ENCODE measurements around the gene IGLL1. TPM values are rescaled to one million over a fixed set of nuclear protein-coding genes. Genes with fewer than 3 reads are reported as not detected.

Gene IGLL1
- total RNA-seq, 6 donors from 2014 or later, result not detected

GRCh38 chr22:23530106-23530505, 50.0 kb downstream of the IGLL1 start:
- DNase-seq, result no peak
- Histone ChIP-seq H3K4me3 (no peak overlapping the region), H3K27me3 (no peaks in the 10 kb centered on the region), H3K9me3 (no peaks in the 10 kb centered on the region), H3K36me3 (no peaks in the 10 kb centered on the region), H3K4me1 (peaks cover 9 to 24% (median 17%) of the 10 kb centered on the region in 4 donors), H3K27ac (no peak overlapping the region)
- no peak for ATAC-seq (ENCODE audit: low FRiP score in 2 of 2)
- TF ChIP-seq, protein P1, sequence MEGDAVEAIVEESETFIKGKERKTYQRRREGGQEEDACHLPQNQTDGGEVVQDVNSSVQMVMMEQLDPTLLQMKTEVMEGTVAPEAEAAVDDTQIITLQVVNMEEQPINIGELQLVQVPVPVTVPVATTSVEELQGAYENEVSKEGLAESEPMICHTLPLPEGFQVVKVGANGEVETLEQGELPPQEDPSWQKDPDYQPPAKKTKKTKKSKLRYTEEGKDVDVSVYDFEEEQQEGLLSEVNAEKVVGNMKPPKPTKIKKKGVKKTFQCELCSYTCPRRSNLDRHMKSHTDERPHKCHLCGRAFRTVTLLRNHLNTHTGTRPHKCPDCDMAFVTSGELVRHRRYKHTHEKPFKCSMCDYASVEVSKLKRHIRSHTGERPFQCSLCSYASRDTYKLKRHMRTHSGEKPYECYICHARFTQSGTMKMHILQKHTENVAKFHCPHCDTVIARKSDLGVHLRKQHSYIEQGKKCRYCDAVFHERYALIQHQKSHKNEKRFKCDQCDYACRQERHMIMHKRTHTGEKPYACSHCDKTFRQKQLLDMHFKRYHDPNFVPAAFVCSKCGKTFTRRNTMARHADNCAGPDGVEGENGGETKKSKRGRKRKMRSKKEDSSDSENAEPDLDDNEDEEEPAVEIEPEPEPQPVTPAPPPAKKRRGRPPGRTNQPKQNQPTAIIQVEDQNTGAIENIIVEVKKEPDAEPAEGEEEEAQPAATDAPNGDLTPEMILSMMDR (IDR thresholded peaks at IDR 0.05), result no peak
- TF ChIP-seq POLR2AphosphoS5 (IDR thresholded peaks at IDR 0.05), result no peak
- TF ChIP-seq EP300 (IDR thresholded peaks at IDR 0.05), result no peak
- TF ChIP-seq POLR2A (IDR thresholded peaks at IDR 0.05), result no peak
- 81 to 100% methylated on average over 2 of the region's 2 CpGs for WGBS, 2 donors

DNA sequence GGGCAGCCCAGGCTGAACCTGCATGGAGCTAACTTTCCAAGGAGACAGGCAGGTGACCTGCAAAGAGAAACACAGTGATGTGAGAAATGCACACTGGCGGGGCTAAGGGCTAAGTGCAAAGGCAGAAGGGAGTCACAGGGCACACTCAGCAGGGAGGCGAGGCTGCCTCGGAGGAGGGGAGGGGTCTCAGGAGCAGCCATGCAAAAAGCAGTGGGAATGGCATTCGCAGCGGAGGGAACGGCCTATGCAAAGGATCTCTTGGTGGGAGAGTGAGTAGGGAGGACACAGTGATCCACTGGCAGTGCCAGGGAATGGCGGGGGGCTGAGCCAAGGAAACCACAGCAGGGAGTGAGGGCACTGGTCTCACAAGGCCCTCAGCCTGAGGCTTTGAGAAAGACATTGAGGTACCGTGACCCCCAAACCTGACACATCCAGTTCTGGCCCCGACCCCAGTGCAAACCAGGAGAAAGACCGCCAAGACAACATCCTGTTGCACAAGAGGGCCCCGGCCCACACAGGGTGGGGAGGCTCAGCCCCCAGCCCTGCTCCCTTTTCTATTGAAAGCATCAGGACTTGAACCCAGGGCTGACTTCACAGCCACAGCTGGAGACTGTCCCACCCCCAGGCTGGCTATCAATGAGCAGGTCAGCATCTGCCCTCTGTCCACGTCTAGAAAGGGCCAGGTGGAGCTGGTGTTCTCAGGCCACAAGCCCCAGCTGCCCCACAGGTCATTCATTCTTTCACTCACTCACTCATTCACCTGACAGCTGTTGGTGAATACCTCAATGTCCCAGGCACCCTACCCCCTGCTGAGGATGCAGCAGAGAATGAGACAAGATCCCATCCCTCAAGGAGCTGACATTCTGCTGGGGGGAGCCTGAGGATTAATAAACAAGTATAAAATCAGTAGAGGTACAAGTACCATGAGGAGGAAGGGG, 50.7 kb downstream of the IGLL1 start:
- peaks cover 9 to 17% (median 12%) of the 10 kb centered on the region in 4 donors for H3K4me1 ChIP-seq
- no peaks in the 10 kb centered on the region for H3K27me3 ChIP-seq
- TF ChIP-seq POLR2A (IDR thresholded peaks at IDR 0.05) (no peak), EP300 (IDR thresholded peaks at IDR 0.05) (no peak), POLR2AphosphoS5 (IDR thresholded peaks at IDR 0.05) (no peak)
- TF ChIP-seq, protein P1 (IDR thresholded peaks at IDR 0.05), result no peak
- ATAC-seq (ENCODE audit: low FRiP score in 2 of 2), result no peak
- H3K4me3 ChIP-seq, result no peak overlapping the region
- H3K36me3 ChIP-seq, result no peaks in the 10 kb centered on the region
- no peaks in the 10 kb centered on the region for H3K9me3 ChIP-seq
- H3K27ac ChIP-seq, result no peak overlapping the region
- no peak for DNase-seq
- 68 to 77% methylated on average over 10 to 12 of the region's 12 CpGs for WGBS, 2 donors

DNA sequence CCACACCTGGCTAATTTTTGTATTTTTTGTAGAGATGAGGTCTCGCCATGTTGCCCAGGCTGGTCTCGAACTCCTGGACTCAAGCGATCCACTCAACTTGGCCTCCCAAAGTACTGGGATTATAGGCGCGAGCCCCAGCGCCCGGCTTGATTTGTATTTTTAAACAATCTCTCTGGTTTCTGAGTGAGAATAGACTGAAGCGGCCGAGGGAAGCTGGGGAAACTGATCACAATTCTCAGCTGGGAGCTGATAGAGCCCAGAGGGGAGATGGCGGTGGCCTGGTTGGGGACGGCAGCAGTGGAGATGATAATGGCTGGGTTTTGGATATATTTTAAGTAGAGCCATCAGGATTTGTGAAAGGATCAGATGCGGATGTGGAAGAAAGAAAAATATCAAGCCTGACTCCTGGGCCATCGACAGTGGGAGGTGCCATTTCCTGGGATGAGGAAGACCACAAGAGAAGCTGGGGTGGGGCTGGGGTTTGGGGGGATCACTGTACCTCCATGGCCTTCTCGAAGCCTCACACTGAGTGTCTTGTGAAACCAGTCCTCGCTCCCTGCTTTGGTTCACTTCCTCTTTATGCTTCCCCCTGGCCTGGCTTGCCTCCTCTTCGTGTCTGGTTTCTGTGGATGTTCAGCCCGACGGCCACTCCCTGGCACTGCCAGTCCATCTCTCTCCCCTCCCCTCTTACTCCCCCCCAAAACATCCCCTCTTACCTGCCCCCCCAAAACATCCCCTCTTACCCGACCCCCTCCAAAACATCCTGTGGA, 51.9 kb downstream of the IGLL1 start:
- ATAC-seq (ENCODE audit: low FRiP score in 2 of 2) (no peak), DNase-seq (no peak)
- Histone ChIP-seq H3K27ac (no peak overlapping the region), H3K4me3 (no peak overlapping the region), H3K9me3 (no peaks in the 10 kb centered on the region), H3K4me1 (peaks cover 0 to 5% (median under 1%) of the 10 kb centered on the region in 4 donors), H3K27me3 (no peaks in the 10 kb centered on the region), H3K36me3 (no peaks in the 10 kb centered on the region)
- TF ChIP-seq, protein P1 (IDR thresholded peaks at IDR 0.05), result no peak
- no peak for TF ChIP-seq POLR2AphosphoS5 (IDR thresholded peaks at IDR 0.05)
- no peak for TF ChIP-seq POLR2A (IDR thresholded peaks at IDR 0.05)
- TF ChIP-seq EP300 (IDR thresholded peaks at IDR 0.05), result no peak
- 78 to 79% methylated on average over 19 of the region's 19 CpGs for WGBS, 2 donors

GRCh38 chr22:23526596-23527316, 53.3 kb downstream of the IGLL1 start:
- H3K9me3 ChIP-seq, result no peaks in the 10 kb centered on the region
- DNase-seq, result no peak
- WGBS, 2 donors, result 94 to 96% methylated on average over 10 to 17 of the region's 17 CpGs
- no peak overlapping the region for H3K27ac ChIP-seq
- TF ChIP-seq, protein P1 (IDR thresholded peaks at IDR 0.05), result no peak
- TF ChIP-seq EP300 (IDR thresholded peaks at IDR 0.05), result no peak
- TF ChIP-seq POLR2A (IDR thresholded peaks at IDR 0.05), result no peak
- H3K27me3 ChIP-seq, result no peaks in the 10 kb centered on the region
- no peak for ATAC-seq (ENCODE audit: low FRiP score in 2 of 2)
- no peaks in the 10 kb centered on the region for H3K36me3 ChIP-seq
- no peak overlapping the region for H3K4me3 ChIP-seq
- H3K4me1 ChIP-seq, result peaks cover 7 to 12% (median 10%) of the 10 kb centered on the region in 4 donors

All from upper lobe of left lung (tissue), 6 donors.